Measurements from ENCODE around the gene L2HGDH.

DNA sequence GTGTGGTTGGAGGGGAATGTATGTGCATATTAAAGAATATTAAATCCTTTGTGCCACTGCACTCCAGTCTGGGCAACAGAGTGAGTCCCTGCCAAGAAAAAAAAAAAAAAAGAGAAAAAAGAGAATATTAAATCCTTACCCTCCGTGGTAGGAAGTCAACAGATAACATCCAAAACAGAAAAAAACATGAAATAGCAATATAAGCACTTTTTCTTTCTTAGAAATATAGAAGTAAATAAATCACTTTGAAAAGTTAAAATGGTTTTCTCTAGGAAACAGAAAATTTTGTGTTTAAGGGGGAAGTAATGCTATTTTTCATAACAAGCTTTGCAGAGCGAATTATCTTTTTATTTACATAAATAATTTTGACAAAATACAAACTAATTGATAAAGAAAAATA lies 98.2 kb downstream of the L2HGDH start:
- TF ChIP-seq, protein P1, sequence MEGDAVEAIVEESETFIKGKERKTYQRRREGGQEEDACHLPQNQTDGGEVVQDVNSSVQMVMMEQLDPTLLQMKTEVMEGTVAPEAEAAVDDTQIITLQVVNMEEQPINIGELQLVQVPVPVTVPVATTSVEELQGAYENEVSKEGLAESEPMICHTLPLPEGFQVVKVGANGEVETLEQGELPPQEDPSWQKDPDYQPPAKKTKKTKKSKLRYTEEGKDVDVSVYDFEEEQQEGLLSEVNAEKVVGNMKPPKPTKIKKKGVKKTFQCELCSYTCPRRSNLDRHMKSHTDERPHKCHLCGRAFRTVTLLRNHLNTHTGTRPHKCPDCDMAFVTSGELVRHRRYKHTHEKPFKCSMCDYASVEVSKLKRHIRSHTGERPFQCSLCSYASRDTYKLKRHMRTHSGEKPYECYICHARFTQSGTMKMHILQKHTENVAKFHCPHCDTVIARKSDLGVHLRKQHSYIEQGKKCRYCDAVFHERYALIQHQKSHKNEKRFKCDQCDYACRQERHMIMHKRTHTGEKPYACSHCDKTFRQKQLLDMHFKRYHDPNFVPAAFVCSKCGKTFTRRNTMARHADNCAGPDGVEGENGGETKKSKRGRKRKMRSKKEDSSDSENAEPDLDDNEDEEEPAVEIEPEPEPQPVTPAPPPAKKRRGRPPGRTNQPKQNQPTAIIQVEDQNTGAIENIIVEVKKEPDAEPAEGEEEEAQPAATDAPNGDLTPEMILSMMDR (IDR thresholded peaks at IDR 0.05): no peak
- TF ChIP-seq POLR2A (IDR thresholded peaks at IDR 0.05): no peak

Measured in breast epithelium (tissue), 3 donors.